Transverse colon (tissue), 3 donors: ENCODE measurements around the gene RAPGEF6.

Experiments used
- CTCF ChIP-seq, 5 experiments: fragments of 200-600 bp in 3 of 5; fragments of 450-650 bp in 2 of 5; sonication (generic) in 3 of 5; IDR thresholded peaks; 1 replicate in 2 of 5; 2 replicates in 3 of 5; pipeline ENCODE4 v1.5.1; 2016 to 2017; ENCODE audit warnings: antibody characterized with exemption in 5 of 5, inconsistent platforms in 3 of 5, mild to moderate bottlenecking in 2 of 5, moderate library complexity in 1 of 5
- POLR2A ChIP-seq: fragments of 450-650 bp; IDR thresholded peaks from one replicate; pipeline ENCODE4 v1.6.1; 2016; ENCODE audit warnings: antibody characterized with exemption, mild to moderate bottlenecking, moderate library complexity

- TF ChIP-seq CTCF (IDR thresholded peaks at IDR 0.05): no peak
- TF ChIP-seq POLR2A: no peak
These were observed 255.3 kb downstream of the RAPGEF6 start for GRCh38 chr5:131379723-131380122.
